ENCODE data around the gene GPR146.
"Not testable (repeated sequence)": the region's sequence is repeated elsewhere in the genome, so short reads cannot be mapped to it uniquely, and the experiment has no call there.

Gene GPR146

GRCh38 chr7:1068013-1068412 is 23.7 kb downstream of the GPR146 start:
- no peaks in the 10 kb centered on the region for H3K36me3 ChIP-seq (ENCODE audit: insufficient read depth, low read length)
- no peak overlapping the region for H2AFZ ChIP-seq (ENCODE audit: low read depth, low read length)
- peaks cover 5% of the 10 kb centered on the region for H3K9me3 ChIP-seq (ENCODE audit: low read length)
- H3K4me1 ChIP-seq (ENCODE audit: insufficient read depth, low read length) = peaks cover 4% of the 10 kb centered on the region
- H3K4me3 ChIP-seq (ENCODE audit: low read length) = no peak overlapping the region
- no peaks in the 10 kb centered on the region for H3K27me3 ChIP-seq (ENCODE audit: insufficient read depth, low read length)

GRCh38 chr7:1068619-1069018 is 24.3 kb downstream of the GPR146 start:
- no peak overlapping the region for H3K4me3 ChIP-seq (ENCODE audit: low read length)
- H3K9me3 ChIP-seq (ENCODE audit: low read length) = peaks cover 5% of the 10 kb centered on the region
- no peak overlapping the region for H2AFZ ChIP-seq (ENCODE audit: low read depth, low read length)
- H3K27me3 ChIP-seq (ENCODE audit: insufficient read depth, low read length) = no peaks in the 10 kb centered on the region
- peaks cover 4% of the 10 kb centered on the region for H3K4me1 ChIP-seq (ENCODE audit: insufficient read depth, low read length)
- no peaks in the 10 kb centered on the region for H3K36me3 ChIP-seq (ENCODE audit: insufficient read depth, low read length)

- Histone ChIP-seq H3K4me1 (ENCODE audit: insufficient read depth, low read length) (peaks cover under 1% of the 10 kb centered on the region), H3K4me3 (ENCODE audit: low read length) (no peak overlapping the region), H3K27me3 (ENCODE audit: insufficient read depth, low read length) (no peaks in the 10 kb centered on the region), H2AFZ (ENCODE audit: low read depth, low read length) (no peak overlapping the region), H3K36me3 (ENCODE audit: insufficient read depth, low read length) (no peaks in the 10 kb centered on the region), H3K9me3 (ENCODE audit: low read length) (peaks cover 5% of the 10 kb centered on the region)
Observed at GRCh38 chr7:1070544-1071011, 26.2 kb downstream of the GPR146 start.

GRCh38 chr7:1071731-1072254 is 27.4 kb downstream of the GPR146 start:
- H3K9me3 ChIP-seq (ENCODE audit: low read length) = peaks cover 5% of the 10 kb centered on the region
- H2AFZ ChIP-seq (ENCODE audit: low read depth, low read length) = no peak overlapping the region
- H3K4me3 ChIP-seq (ENCODE audit: low read length) = no peak overlapping the region
- H3K4me1 ChIP-seq (ENCODE audit: insufficient read depth, low read length) = no peaks in the 10 kb centered on the region
- H3K36me3 ChIP-seq (ENCODE audit: insufficient read depth, low read length) = no peaks in the 10 kb centered on the region
- no peaks in the 10 kb centered on the region for H3K27me3 ChIP-seq (ENCODE audit: insufficient read depth, low read length)

- Histone ChIP-seq H3K36me3 (ENCODE audit: insufficient read depth, low read length) (no peaks in the 10 kb centered on the region), H3K27me3 (ENCODE audit: insufficient read depth, low read length) (no peaks in the 10 kb centered on the region), H3K4me1 (ENCODE audit: insufficient read depth, low read length) (no peaks in the 10 kb centered on the region), H3K9me3 (ENCODE audit: low read length) (peaks cover 5% of the 10 kb centered on the region), H3K4me3 (ENCODE audit: low read length) (no peak overlapping the region), H2AFZ (ENCODE audit: low read depth, low read length) (no peak overlapping the region)
Observed at GRCh38 chr7:1073142-1073977, 29.0 kb downstream of the GPR146 start.

- not testable (repeated sequence) for H3K4me3 ChIP-seq (ENCODE audit: low read length); H3K36me3 ChIP-seq (ENCODE audit: insufficient read depth, low read length); H3K27me3 ChIP-seq (ENCODE audit: insufficient read depth, low read length); H3K4me1 ChIP-seq (ENCODE audit: insufficient read depth, low read length); H3K9me3 ChIP-seq (ENCODE audit: low read length); H2AFZ ChIP-seq (ENCODE audit: low read depth, low read length)
Observed at GRCh38 chr7:1074018-1074417, 29.7 kb downstream of the GPR146 start.

GRCh38 chr7:1074593-1075431 is 30.5 kb downstream of the GPR146 start:
- Histone ChIP-seq H3K4me1 (ENCODE audit: insufficient read depth, low read length) (peaks cover 9% of the 10 kb centered on the region), H3K9me3 (ENCODE audit: low read length) (peaks cover 5% of the 10 kb centered on the region), H3K36me3 (ENCODE audit: insufficient read depth, low read length) (no peaks in the 10 kb centered on the region), H2AFZ (ENCODE audit: low read depth, low read length) (no peak overlapping the region), H3K27me3 (ENCODE audit: insufficient read depth, low read length) (no peaks in the 10 kb centered on the region), H3K4me3 (ENCODE audit: low read length) (no peak overlapping the region)

- Histone ChIP-seq H3K4me1 (ENCODE audit: insufficient read depth, low read length) (peaks cover 21% of the 10 kb centered on the region), H3K36me3 (ENCODE audit: insufficient read depth, low read length) (no peaks in the 10 kb centered on the region), H2AFZ (ENCODE audit: low read depth, low read length) (no peak overlapping the region), H3K4me3 (ENCODE audit: low read length) (no peak overlapping the region), H3K27me3 (ENCODE audit: insufficient read depth, low read length) (no peaks in the 10 kb centered on the region), H3K9me3 (ENCODE audit: low read length) (no peaks in the 10 kb centered on the region)
Observed at GRCh38 chr7:1076184-1077072, 32.1 kb downstream of the GPR146 start.

GRCh38 chr7:1078519-1078918 is 34.2 kb downstream of the GPR146 start:
- H3K4me3 ChIP-seq (ENCODE audit: low read length) = no peak overlapping the region
- H3K27me3 ChIP-seq (ENCODE audit: insufficient read depth, low read length) = no peaks in the 10 kb centered on the region
- H3K4me1 ChIP-seq (ENCODE audit: insufficient read depth, low read length) = peaks cover 21% of the 10 kb centered on the region
- H2AFZ ChIP-seq (ENCODE audit: low read depth, low read length) = no peak overlapping the region
- H3K9me3 ChIP-seq (ENCODE audit: low read length) = no peaks in the 10 kb centered on the region
- H3K36me3 ChIP-seq (ENCODE audit: insufficient read depth, low read length) = no peaks in the 10 kb centered on the region

- no peak overlapping the region for H2AFZ ChIP-seq (ENCODE audit: low read depth, low read length)
- H3K4me3 ChIP-seq (ENCODE audit: low read length) = no peak overlapping the region
- H3K9me3 ChIP-seq (ENCODE audit: low read length) = no peaks in the 10 kb centered on the region
- H3K27me3 ChIP-seq (ENCODE audit: insufficient read depth, low read length) = no peaks in the 10 kb centered on the region
- peaks cover 21% of the 10 kb centered on the region for H3K4me1 ChIP-seq (ENCODE audit: insufficient read depth, low read length)
- H3K36me3 ChIP-seq (ENCODE audit: insufficient read depth, low read length) = no peaks in the 10 kb centered on the region
Observed at GRCh38 chr7:1078985-1079384, 34.6 kb downstream of the GPR146 start.

GRCh38 chr7:1079546-1079945 is 35.2 kb downstream of the GPR146 start:
- no peaks in the 10 kb centered on the region for H3K27me3 ChIP-seq (ENCODE audit: insufficient read depth, low read length)
- no peak overlapping the region for H2AFZ ChIP-seq (ENCODE audit: low read depth, low read length)
- H3K9me3 ChIP-seq (ENCODE audit: low read length) = no peaks in the 10 kb centered on the region
- H3K4me1 ChIP-seq (ENCODE audit: insufficient read depth, low read length) = peaks cover 23% of the 10 kb centered on the region
- H3K36me3 ChIP-seq (ENCODE audit: insufficient read depth, low read length) = no peaks in the 10 kb centered on the region
- H3K4me3 ChIP-seq (ENCODE audit: low read length) = no peak overlapping the region

- Histone ChIP-seq H2AFZ (ENCODE audit: low read depth, low read length) (no peak overlapping the region), H3K9me3 (ENCODE audit: low read length) (no peaks in the 10 kb centered on the region), H3K4me3 (ENCODE audit: low read length) (no peak overlapping the region), H3K27me3 (ENCODE audit: insufficient read depth, low read length) (no peaks in the 10 kb centered on the region), H3K4me1 (ENCODE audit: insufficient read depth, low read length) (peaks cover 30% of the 10 kb centered on the region), H3K36me3 (ENCODE audit: insufficient read depth, low read length) (no peaks in the 10 kb centered on the region)
Observed at GRCh38 chr7:1080252-1080920, 36.0 kb downstream of the GPR146 start.
